ENCODE data around the gene ARHGEF40. TPM values are rescaled to one million over a fixed set of nuclear protein-coding genes. Genes with fewer than 3 reads are reported as not detected.

The ARHGEF40 gene
- total RNA-seq, 4 donors from 2014 or later, result 72.5 to 128 (median 80.9) TPM

DNA sequence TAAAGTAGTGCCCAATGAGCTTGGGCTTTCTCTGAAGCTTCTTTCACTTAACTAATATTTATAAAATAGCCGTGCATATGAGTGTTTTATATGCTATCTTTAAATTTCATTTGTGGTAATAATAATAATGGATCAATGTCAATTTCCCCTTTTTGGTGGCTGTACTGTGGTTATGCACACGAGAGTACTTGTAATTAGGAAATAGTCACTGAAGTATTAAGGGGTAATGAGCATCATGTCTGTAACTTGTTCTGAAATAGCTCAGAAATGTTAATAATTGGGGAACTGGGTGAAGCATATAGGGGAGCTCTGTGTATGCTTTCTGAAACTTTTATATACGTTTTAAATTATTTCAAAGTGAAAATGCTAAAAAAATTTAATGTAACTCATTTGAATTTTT lies 19.5 kb upstream of the ARHGEF40 start:
- Histone ChIP-seq H3K4me1 (peaks cover 0 to 4% (median 0%) of the 10 kb centered on the region in 4 donors), H3K27ac (no peak overlapping the region), H3K27me3 (no peaks in the 10 kb centered on the region), H3K36me3 (no peaks in the 10 kb centered on the region), H3K9me3 (no peaks in the 10 kb centered on the region), H3K4me3 (no peak overlapping the region)
- 78% methylated on average over 3 of the region's 3 CpGs for WGBS, 2 donors
- DNase-seq (ENCODE audit: low spot score in 2 of 2), result no peak
- TF ChIP-seq POLR2A (IDR thresholded peaks at IDR 0.05), result no peak
- TF ChIP-seq, protein P1, sequence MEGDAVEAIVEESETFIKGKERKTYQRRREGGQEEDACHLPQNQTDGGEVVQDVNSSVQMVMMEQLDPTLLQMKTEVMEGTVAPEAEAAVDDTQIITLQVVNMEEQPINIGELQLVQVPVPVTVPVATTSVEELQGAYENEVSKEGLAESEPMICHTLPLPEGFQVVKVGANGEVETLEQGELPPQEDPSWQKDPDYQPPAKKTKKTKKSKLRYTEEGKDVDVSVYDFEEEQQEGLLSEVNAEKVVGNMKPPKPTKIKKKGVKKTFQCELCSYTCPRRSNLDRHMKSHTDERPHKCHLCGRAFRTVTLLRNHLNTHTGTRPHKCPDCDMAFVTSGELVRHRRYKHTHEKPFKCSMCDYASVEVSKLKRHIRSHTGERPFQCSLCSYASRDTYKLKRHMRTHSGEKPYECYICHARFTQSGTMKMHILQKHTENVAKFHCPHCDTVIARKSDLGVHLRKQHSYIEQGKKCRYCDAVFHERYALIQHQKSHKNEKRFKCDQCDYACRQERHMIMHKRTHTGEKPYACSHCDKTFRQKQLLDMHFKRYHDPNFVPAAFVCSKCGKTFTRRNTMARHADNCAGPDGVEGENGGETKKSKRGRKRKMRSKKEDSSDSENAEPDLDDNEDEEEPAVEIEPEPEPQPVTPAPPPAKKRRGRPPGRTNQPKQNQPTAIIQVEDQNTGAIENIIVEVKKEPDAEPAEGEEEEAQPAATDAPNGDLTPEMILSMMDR (IDR thresholded peaks at IDR 0.05), result no peak
- TF ChIP-seq EP300 (IDR thresholded peaks at IDR 0.05), result no peak

DNA sequence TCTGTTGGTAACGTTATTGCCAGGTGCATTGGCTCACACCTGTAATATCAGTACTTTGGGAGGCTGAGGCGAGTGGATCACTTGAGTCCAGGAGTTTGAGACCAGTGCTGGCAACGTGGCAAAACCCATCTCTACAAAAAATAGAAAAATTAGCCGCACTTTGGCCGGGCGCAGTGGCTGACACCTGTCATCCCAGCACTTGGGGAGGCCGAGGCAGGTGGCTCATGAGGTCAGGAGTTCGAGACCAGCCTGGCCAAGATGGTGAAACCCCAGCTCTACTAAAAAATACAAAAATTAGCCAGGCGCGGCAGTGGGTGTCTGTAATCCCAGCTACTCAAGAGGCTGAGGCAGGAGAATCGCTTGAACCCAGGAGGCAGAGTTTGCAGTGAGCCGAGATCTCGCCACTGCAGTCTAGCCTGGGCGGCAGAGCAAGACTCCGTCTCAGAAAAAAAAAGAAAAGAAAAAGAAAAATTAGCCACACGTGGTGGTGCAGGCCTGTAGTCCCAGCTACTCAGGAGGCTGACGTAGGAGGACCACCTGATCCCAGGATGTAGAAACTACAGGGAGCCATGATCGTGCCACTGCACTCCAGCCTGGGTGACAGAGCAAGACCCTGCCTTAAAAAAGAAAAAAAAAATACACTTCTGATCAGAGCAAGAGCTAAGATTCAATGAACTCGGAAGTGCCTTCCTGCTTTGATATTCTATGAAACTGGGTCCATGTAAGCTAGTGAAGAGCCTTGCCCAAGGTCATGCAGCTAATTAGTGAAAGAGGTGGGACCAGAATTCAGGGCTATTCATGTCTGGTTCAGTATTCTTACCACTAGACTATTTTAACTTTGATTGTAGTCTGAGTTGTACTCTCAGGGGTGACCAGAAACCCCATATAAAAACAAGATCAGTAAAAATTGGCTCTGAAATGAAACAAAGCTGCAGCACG lies 16.7 kb upstream of the ARHGEF40 start:
- Histone ChIP-seq H3K27ac (no peak overlapping the region), H3K4me3 (no peak overlapping the region), H3K27me3 (no peaks in the 10 kb centered on the region), H3K36me3 (no peaks in the 10 kb centered on the region), H3K4me1 (peaks cover 0 to 28% (median 3%) of the 10 kb centered on the region in 4 donors), H3K9me3 (no peaks in the 10 kb centered on the region)
- no peak for TF ChIP-seq POLR2A (IDR thresholded peaks at IDR 0.05)
- no peak for TF ChIP-seq EP300 (IDR thresholded peaks at IDR 0.05)
- TF ChIP-seq, protein P1 (IDR thresholded peaks at IDR 0.05), result no peak
- WGBS, 2 donors, result 89% methylated on average over 20 of the region's 20 CpGs
- no peak for DNase-seq (ENCODE audit: low spot score in 2 of 2)

DNA sequence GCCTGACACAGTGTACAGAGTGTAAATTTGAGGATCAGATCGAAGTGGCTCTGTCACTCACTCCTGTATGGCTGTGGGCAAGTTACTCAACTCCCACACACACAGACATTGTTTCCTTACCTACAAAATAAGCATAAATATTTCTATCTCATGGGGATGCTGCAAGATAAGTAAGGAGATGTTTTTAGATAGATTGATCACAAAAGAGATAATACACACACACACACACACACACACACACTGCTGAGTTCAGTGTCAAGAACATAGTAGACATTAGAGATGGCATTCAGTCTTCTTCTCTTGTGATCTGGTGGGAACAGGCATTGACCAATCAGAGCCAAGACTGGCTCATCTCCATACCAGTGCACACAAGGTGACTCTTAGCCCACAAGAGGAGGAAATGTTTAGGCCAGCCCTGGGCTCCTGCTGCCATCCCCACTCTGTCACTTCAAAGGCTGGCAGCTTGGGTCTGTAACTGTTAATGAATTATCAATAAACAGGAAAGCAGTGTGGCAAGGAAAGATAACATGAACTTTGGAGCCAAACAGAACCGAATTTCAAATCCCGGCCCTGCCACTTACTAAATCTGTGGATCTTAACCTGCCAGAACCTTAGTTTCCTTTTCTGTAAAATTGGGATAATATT lies 15.9 kb upstream of the ARHGEF40 start:
- Histone ChIP-seq H3K27me3 (no peaks in the 10 kb centered on the region), H3K27ac (no peak overlapping the region), H3K36me3 (no peaks in the 10 kb centered on the region), H3K4me1 (peaks cover 0 to 36% (median 4%) of the 10 kb centered on the region in 4 donors), H3K9me3 (no peaks in the 10 kb centered on the region), H3K4me3 (no peak overlapping the region)
- no peak for DNase-seq (ENCODE audit: low spot score in 2 of 2)
- whole genome bisulfite sequencing, 2 donors, result 60 to 78% methylated on average over 3 of the region's 3 CpGs
- TF ChIP-seq, protein P1 (IDR thresholded peaks at IDR 0.05), result no peak
- TF ChIP-seq POLR2A (IDR thresholded peaks at IDR 0.05) (no peak), EP300 (IDR thresholded peaks at IDR 0.05) (no peak)

DNA sequence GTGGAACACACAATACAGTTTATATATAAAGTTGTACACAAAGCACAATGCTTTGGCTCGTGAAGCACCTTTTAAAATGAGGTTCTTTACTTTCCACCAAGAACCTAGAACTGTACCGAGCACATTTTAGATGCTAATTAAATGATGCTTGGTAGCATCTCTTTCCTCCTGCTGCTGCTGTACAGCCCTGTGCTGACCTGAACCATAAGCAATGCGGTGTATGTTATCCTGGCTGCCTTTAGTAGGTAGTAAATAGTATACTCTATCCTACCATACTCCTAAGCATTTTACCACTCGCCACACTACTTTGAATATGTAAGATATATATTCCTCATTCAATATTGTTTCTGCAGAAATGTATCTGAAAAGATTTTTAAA lies 15.3 kb upstream of the ARHGEF40 start:
- TF ChIP-seq, protein P1 (IDR thresholded peaks at IDR 0.05), result no peak
- no peak for TF ChIP-seq POLR2A (IDR thresholded peaks at IDR 0.05)
- no peak for TF ChIP-seq EP300 (IDR thresholded peaks at IDR 0.05)
- 83 to 91% methylated on average over 4 of the region's 4 CpGs for WGBS, 2 donors
- no peaks in the 10 kb centered on the region for H3K27me3 ChIP-seq
- no peak for DNase-seq (ENCODE audit: low spot score in 2 of 2)
- H3K4me3 ChIP-seq, result no peak overlapping the region
- H3K4me1 ChIP-seq, result peaks cover 0 to 40% (median 4%) of the 10 kb centered on the region in 4 donors
- H3K27ac ChIP-seq, result no peak overlapping the region
- H3K9me3 ChIP-seq, result no peaks in the 10 kb centered on the region
- no peaks in the 10 kb centered on the region for H3K36me3 ChIP-seq

Measured in tibial nerve (tissue), 4 donors.